Tibial artery (tissue), 4 donors: ENCODE results near the gene NTSR1.
A peak's percentile ranks its signal among the peaks of the same experiment; 100 is the strongest.

ENCODE experiments used
- DNase-seq, 2 donors: peaks; one replicate each; pipeline ENCODE4 v3.0.0-alpha.2; 2019
- H3K27ac ChIP-seq, 2 donors: fragments of 200-600 bp; sonication (generic) in 1 of 2; 1 replicate in 1 of 2; 2 replicates in 1 of 2; pipeline ENCODE4 v1.5.1; 2018 to 2019; ENCODE audit warnings: mild to moderate bottlenecking in 1 of 2
- H3K27me3 ChIP-seq, 2 donors: fragments of 200-600 bp; sonication (generic) in 1 of 2; one replicate each; pipeline versions ENCODE4 v1.5.1 to v1.6.0; 2016 to 2019
- H3K36me3 ChIP-seq, 3 donors: fragments of 200-600 bp; sonication (generic) in 2 of 3; one replicate each; pipeline ENCODE4 v1.5.1; 2016 to 2019; ENCODE audit warnings: mild to moderate bottlenecking in 2 of 3
- H3K4me1 ChIP-seq, 4 donors: fragments of 200-600 bp; sonication (generic) in 2 of 4; 1 replicate in 3 of 4; 2 replicates in 1 of 4; pipeline ENCODE4 v1.5.1; 2016 to 2019
- H3K4me3 ChIP-seq, 2 donors: fragments of 200-600 bp; sonication (generic) in 1 of 2; 1 replicate in 1 of 2; 2 replicates in 1 of 2; pipeline ENCODE4 v1.5.1; 2018 to 2019; ENCODE audit warnings: mild to moderate bottlenecking in 2 of 2
- H3K9me3 ChIP-seq, 3 donors: fragments of 200-600 bp; sonication (generic) in 1 of 3; one replicate each; pipeline ENCODE4 v1.5.1; 2016 to 2019
- CTCF ChIP-seq, 2 experiments: fragments of 200-600 bp in 1 of 2; fragments of 450-650 bp in 1 of 2; IDR thresholded peaks; one replicate each; pipeline ENCODE4 v1.5.1; 2017 to 2019; ENCODE audit warnings: antibody characterized with exemption in 2 of 2, mild to moderate bottlenecking in 1 of 2, moderate library complexity in 1 of 2
- intact Hi-C: fragments of 100-400 bp; cut with DNase I; formaldehyde crosslinking; loops from one replicate; pipeline ENCODE4 v1.15.0; 2023; ENCODE audit warnings: low total_unique reads

The NTSR1 gene

DNA sequence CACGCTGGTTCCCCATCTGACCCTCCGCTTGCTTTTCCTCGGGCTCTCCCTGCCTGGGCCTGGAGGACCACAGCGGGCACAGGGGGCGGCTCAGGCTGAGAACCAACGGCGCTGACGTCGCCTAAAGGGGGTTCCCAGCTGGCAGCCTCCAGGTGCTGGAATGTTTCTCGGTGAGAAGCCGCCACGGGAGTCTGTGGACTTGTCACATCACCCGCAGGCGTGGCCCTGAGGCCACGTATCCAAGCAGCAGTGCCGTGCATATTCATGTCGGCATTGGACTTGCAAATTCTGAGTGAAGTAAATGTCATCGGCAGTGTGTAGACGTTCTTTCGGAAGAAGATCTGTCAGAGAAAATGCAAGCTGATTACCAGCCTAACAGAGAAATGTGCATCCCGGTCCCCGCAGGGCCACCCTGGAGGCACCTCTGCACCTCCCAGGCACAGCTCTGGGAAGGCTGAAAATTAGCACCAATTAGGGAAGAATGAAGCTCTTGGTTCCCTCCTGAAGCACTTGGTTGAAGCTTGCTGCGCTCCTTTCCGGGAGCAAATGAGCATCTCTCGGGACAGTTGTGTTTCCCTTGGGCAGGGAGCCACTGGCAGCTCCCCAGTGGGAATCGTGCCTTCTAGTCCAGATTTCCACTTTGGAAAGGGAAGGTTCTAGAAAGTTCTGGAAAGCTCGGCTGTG lies 24.3 kb downstream of the NTSR1 start:
- no peak for TF ChIP-seq CTCF (IDR thresholded peaks at IDR 0.05)
- H3K27ac ChIP-seq = no peak overlapping the region
- no peaks in the 10 kb centered on the region for H3K4me1 ChIP-seq
- no peak overlapping the region for H3K4me3 ChIP-seq
- no peak for DNase-seq
- intact Hi-C loops = no loop called here
- H3K9me3 ChIP-seq = no peaks in the 10 kb centered on the region
- H3K36me3 ChIP-seq = no peaks in the 10 kb centered on the region
- H3K27me3 ChIP-seq = peaks cover 0 to 68% of the 10 kb centered on the region in 2 donors

GRCh38 chr20:62733526-62733842 lies 24.8 kb downstream of the NTSR1 start:
- intact Hi-C loops = no loop called here
- Histone ChIP-seq H3K4me1 (no peaks in the 10 kb centered on the region), H3K27me3 (peaks cover 0 to 68% of the 10 kb centered on the region in 2 donors), H3K9me3 (no peaks in the 10 kb centered on the region), H3K36me3 (no peaks in the 10 kb centered on the region), H3K4me3 (no peak overlapping the region), H3K27ac (no peak overlapping the region)
- TF ChIP-seq CTCF (IDR thresholded peaks at IDR 0.05) = no peak
- no peak for DNase-seq

DNA sequence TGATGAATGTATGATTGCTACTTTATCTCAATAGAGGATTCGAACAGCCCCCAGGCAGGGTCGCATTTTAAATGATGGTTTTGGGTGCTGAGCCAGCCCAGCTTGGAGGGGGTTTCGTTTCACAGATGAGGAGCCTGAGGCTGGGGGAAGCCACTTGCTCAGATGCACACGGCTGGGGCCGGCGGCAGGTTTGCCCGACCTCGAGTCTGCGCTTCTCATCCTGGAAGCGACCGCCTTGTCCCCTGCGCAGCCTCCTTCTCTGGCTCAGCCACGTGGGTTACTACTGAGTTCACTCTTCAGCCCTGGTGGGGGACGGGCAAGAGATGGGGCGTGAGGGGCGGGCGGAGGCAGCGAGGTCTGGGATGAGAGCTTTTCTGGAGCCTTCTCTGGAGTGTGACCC lies 25.3 kb downstream of the NTSR1 start:
- Histone ChIP-seq H3K4me1 (no peaks in the 10 kb centered on the region), H3K4me3 (no peak overlapping the region), H3K27me3 (peaks cover 0 to 68% of the 10 kb centered on the region in 2 donors), H3K27ac (no peak overlapping the region), H3K36me3 (no peaks in the 10 kb centered on the region), H3K9me3 (no peaks in the 10 kb centered on the region)
- DNase-seq = peak; percentile 5 to 55
- TF ChIP-seq CTCF (IDR thresholded peaks at IDR 0.05) = no peak
- intact Hi-C loops = no loop called here

DNA sequence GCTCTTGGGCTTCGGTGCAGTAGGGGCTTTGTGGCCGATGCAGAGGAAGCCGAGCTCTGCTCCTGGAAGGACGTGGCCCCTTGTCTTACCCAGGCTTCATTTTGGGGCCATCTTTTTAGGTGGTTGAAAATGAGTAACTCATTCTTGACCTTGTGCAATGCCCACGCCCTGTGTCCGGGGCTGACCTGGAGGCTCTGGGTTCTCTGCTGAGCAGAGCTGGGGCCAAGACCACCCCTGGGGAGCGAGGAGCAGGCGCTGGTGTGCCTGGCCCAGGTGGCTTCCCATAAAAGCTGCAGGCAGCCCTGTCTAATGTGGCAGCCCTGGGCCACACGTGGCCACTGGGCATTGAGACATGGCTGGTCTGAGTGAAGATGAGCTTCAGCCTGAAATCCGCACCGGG lies 25.7 kb downstream of the NTSR1 start:
- H3K9me3 ChIP-seq = no peaks in the 10 kb centered on the region
- H3K4me1 ChIP-seq = no peaks in the 10 kb centered on the region
- DNase-seq = no peak
- H3K27me3 ChIP-seq = peaks cover 0 to 68% of the 10 kb centered on the region in 2 donors
- intact Hi-C loops = no loop called here
- no peak for TF ChIP-seq CTCF (IDR thresholded peaks at IDR 0.05)
- H3K4me3 ChIP-seq = no peak overlapping the region
- H3K27ac ChIP-seq = no peak overlapping the region
- H3K36me3 ChIP-seq = no peaks in the 10 kb centered on the region

DNA sequence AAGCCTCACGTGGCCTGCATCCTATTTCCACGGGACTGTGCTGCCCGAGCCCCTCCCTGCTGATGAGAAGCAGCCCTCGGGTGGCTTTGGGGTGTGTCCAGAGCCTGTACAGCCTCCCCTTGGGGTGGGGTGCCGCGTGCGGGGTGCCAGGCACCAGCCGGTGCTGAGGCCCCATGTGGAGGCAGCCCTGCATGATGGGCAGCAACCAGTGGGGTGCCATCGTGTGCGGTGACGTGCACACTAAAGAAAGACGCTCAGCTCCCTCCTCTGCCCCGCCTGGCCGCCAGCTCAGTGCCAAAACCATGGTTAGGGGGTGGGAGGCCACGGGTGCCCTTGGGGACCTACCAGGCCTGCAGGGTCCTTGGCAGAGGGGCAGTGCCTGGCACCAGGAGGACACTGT lies 26.2 kb downstream of the NTSR1 start:
- no peak for TF ChIP-seq CTCF (IDR thresholded peaks at IDR 0.05)
- H3K9me3 ChIP-seq = no peaks in the 10 kb centered on the region
- H3K27me3 ChIP-seq = peaks cover 0 to 74% of the 10 kb centered on the region in 2 donors
- H3K27ac ChIP-seq = no peak overlapping the region
- no peaks in the 10 kb centered on the region for H3K4me1 ChIP-seq
- H3K36me3 ChIP-seq = no peaks in the 10 kb centered on the region
- intact Hi-C loops = no loop called here
- H3K4me3 ChIP-seq = no peak overlapping the region
- DNase-seq = peak in 1 of 2 donors; percentile 57
